Panc1 (cell line): ENCODE results near the gene DCUN1D2.

Source experiments
- POLR2AphosphoS5 ChIP-seq: IDR thresholded peaks from 2 replicates; pipeline ENCODE4 v1.6.1; 2012; ENCODE audit warnings: mild to moderate bottlenecking, low read depth, low read length, moderate library complexity
- SIN3A ChIP-seq: IDR thresholded peaks from 2 replicates; pipeline ENCODE4 v1.6.1; 2012; ENCODE audit warnings: low read depth, mild to moderate bottlenecking, low read length, moderate library complexity, borderline replicate concordance; ENCODE audit not compliant: insufficient read depth
- TF ChIP-seq, protein P1 (sequence below): fragments of 450-650 bp; IDR thresholded peaks from 2 replicates; pipeline ENCODE4 v1.5.1; 2017; ENCODE audit warnings: mild to moderate bottlenecking
- TF ChIP-seq, protein P2 (sequence below), 2 experiments: IDR thresholded peaks; 2 replicates each; pipeline ENCODE4 v1.6.1; 2011 to 2012; ENCODE audit warnings: low read depth in 2 of 2, control low read depth in 1 of 2, low read length in 1 of 2, mild to moderate bottlenecking in 1 of 2, moderate library complexity in 1 of 2; ENCODE audit not compliant: insufficient read depth in 1 of 2

GRCh38 chr13:113457510-113457909, 33.0 kb downstream of the DCUN1D2 start:
- TF ChIP-seq, protein P1, sequence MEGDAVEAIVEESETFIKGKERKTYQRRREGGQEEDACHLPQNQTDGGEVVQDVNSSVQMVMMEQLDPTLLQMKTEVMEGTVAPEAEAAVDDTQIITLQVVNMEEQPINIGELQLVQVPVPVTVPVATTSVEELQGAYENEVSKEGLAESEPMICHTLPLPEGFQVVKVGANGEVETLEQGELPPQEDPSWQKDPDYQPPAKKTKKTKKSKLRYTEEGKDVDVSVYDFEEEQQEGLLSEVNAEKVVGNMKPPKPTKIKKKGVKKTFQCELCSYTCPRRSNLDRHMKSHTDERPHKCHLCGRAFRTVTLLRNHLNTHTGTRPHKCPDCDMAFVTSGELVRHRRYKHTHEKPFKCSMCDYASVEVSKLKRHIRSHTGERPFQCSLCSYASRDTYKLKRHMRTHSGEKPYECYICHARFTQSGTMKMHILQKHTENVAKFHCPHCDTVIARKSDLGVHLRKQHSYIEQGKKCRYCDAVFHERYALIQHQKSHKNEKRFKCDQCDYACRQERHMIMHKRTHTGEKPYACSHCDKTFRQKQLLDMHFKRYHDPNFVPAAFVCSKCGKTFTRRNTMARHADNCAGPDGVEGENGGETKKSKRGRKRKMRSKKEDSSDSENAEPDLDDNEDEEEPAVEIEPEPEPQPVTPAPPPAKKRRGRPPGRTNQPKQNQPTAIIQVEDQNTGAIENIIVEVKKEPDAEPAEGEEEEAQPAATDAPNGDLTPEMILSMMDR: no peak
- TF ChIP-seq, protein P2, sequence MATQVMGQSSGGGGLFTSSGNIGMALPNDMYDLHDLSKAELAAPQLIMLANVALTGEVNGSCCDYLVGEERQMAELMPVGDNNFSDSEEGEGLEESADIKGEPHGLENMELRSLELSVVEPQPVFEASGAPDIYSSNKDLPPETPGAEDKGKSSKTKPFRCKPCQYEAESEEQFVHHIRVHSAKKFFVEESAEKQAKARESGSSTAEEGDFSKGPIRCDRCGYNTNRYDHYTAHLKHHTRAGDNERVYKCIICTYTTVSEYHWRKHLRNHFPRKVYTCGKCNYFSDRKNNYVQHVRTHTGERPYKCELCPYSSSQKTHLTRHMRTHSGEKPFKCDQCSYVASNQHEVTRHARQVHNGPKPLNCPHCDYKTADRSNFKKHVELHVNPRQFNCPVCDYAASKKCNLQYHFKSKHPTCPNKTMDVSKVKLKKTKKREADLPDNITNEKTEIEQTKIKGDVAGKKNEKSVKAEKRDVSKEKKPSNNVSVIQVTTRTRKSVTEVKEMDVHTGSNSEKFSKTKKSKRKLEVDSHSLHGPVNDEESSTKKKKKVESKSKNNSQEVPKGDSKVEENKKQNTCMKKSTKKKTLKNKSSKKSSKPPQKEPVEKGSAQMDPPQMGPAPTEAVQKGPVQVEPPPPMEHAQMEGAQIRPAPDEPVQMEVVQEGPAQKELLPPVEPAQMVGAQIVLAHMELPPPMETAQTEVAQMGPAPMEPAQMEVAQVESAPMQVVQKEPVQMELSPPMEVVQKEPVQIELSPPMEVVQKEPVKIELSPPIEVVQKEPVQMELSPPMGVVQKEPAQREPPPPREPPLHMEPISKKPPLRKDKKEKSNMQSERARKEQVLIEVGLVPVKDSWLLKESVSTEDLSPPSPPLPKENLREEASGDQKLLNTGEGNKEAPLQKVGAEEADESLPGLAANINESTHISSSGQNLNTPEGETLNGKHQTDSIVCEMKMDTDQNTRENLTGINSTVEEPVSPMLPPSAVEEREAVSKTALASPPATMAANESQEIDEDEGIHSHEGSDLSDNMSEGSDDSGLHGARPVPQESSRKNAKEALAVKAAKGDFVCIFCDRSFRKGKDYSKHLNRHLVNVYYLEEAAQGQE (IDR thresholded peaks at IDR 0.05; ENCODE audit: insufficient read depth in 1 of 2, low read depth in 2 of 2, low read length in 1 of 2): no peak
- TF ChIP-seq POLR2AphosphoS5: no peak
- no peak for TF ChIP-seq SIN3A
